Ectodermal cell (in vitro differentiated cells): ENCODE results near the gene AKT1.

Source experiments
- H3K27ac ChIP-seq: 2 replicates; pipeline ENCODE4 v1.7.0; 2013; ENCODE audit warnings: mild to moderate bottlenecking, low read depth, low read length; ENCODE audit not compliant: insufficient read depth, poor library complexity, severe bottlenecking
- H3K27me3 ChIP-seq: 2 replicates; pipeline ENCODE4 v1.7.0; 2013; ENCODE audit warnings: mild to moderate bottlenecking, low read length; ENCODE audit not compliant: insufficient read depth, control insufficient read depth, poor library complexity, severe bottlenecking
- H3K36me3 ChIP-seq: one replicate; pipeline ENCODE4 v1.7.0; 2013; ENCODE audit warnings: low read length; ENCODE audit not compliant: control insufficient read depth, insufficient read depth
- H3K4me1 ChIP-seq: one replicate; pipeline ENCODE4 v1.7.0; 2013; ENCODE audit warnings: low read length; ENCODE audit not compliant: control insufficient read depth, insufficient read depth
- H3K4me3 ChIP-seq: 2 replicates; pipeline ENCODE4 v1.7.0; 2013; ENCODE audit warnings: low read depth, low read length, control low read depth; ENCODE audit not compliant: insufficient read depth
- H3K9me3 ChIP-seq: 2 replicates; pipeline ENCODE4 v1.7.0; 2013; ENCODE audit warnings: mild to moderate bottlenecking, low read length, moderate library complexity; ENCODE audit not compliant: control insufficient read depth
- WGBS, 2 experiments: methylation state at CpG; one replicate each; pipeline ENCODE4 v1.1.7; 2013; ENCODE audit warnings: missing lambda C conversion rate in 2 of 2; 5-methylcytosine and 5-hydroxymethylcytosine counted together

AKT1 gene

GRCh38 chr14:104726600-104727451, 68.7 kb downstream of the AKT1 start:
- Histone ChIP-seq H3K4me3 (no peak overlapping the region), H3K9me3 (no peaks in the 10 kb centered on the region), H3K27ac (no peak overlapping the region), H3K4me1 (peaks cover 11% of the 10 kb centered on the region), H3K27me3 (no peaks in the 10 kb centered on the region), H3K36me3 (no peaks in the 10 kb centered on the region)
- 88 to 90% methylated on average over 21 of the region's 21 CpGs for WGBS, 2 experiments

- no peaks in the 10 kb centered on the region for H3K9me3 ChIP-seq
- no peak overlapping the region for H3K4me3 ChIP-seq
- no peaks in the 10 kb centered on the region for H3K36me3 ChIP-seq
- H3K27me3 ChIP-seq, result no peaks in the 10 kb centered on the region
- peaks cover 11% of the 10 kb centered on the region for H3K4me1 ChIP-seq
- WGBS, 2 experiments, result 83 to 84% methylated on average over 25 of the region's 25 CpGs
- no peak overlapping the region for H3K27ac ChIP-seq
These were observed 69.6 kb downstream of the AKT1 start for GRCh38 chr14:104725772-104726548.

- H3K27me3 ChIP-seq, result no peaks in the 10 kb centered on the region
- no peak overlapping the region for H3K27ac ChIP-seq
- H3K36me3 ChIP-seq, result no peaks in the 10 kb centered on the region
- peak overlapping the region; percentile 53 for H3K4me3 ChIP-seq
- peaks cover 11% of the 10 kb centered on the region for H3K4me1 ChIP-seq
- H3K9me3 ChIP-seq, result no peaks in the 10 kb centered on the region
- WGBS, 2 experiments, result 24 to 26% methylated on average over 24 of the region's 24 CpGs
These were observed 70.4 kb downstream of the AKT1 start for GRCh38 chr14:104724981-104725771.

DNA sequence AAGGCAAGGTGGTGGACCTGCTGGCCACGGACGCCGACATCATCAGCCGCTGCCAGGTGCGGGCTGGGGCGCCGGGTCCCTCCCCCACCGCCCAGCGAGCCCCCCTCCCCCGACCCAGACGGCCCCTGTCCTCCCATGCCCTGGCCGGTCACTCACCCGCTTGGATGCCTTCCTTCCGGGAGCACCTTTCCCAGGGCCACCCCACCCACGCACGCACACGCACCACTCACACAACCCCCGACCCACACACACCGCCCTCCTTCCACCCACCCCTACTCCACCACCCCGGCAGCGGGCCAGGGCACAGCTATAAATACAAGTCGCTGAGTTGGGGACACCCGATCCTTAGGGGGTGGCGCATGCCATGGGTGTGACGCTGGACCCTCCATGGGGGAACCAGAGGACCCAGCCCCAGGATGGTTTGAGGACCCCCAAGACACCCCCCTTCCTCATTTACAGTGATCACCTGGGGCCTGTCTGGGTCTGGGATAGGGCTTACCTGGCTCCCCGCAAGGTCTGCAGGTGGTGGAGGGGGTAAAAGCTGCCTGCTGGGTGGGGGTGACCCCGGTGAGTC, 71.1 kb downstream of the AKT1 start:
- H3K4me1 ChIP-seq, result peaks cover 11% of the 10 kb centered on the region
- no peak overlapping the region for H3K27ac ChIP-seq
- H3K27me3 ChIP-seq, result no peaks in the 10 kb centered on the region
- peak overlapping the region; percentile 53 for H3K4me3 ChIP-seq
- no peaks in the 10 kb centered on the region for H3K9me3 ChIP-seq
- WGBS, 2 experiments, result 10 to 11% methylated on average over 27 of the region's 27 CpGs
- H3K36me3 ChIP-seq, result no peaks in the 10 kb centered on the region

DNA sequence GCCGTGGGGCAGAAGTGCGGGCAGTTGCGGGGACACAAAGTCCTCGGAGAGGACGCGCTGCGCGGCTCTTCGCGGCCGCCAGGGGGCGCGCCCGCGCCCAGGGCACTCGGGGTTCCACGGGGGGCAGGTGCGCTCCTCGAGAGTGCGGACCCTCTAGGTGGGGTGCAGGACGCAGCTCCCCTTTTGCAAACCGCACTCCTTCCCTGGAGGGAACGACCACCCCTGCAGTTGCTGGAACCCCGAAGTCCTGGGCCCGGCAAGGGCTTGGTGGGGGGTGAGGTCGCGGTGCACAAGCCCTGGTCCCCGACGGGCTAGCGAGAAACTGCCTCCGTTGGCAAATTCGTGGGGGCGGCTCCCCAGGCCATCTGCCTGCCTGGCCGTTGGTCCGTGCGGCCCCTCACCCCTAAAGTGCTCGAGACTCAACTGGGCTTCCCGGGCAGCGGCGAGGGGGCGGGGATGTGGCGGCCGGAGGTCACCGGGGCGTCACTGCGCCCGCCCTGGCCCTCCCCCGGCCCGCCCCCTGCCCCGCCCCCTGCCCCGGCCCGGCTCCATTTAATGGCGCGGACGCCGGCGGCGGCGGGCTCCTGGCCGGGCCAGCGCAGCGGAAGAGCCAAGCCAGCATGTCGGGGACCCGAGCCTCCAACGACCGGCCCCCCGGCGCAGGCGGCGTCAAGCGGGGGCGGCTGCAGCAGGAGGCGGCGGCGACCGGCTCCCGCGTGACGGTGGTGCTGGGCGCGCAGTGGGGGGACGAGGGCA, 71.7 kb downstream of the AKT1 start, which contains the start of gene ADSS1:
Gene ADSS1, plus strand, starts transcription at position 579 of the 756 bp plus-strand sequence. Its CDS starts 42 bp downstream, at position 621.
- Histone ChIP-seq H3K4me3 (peak within 1 kb of the TSS; percentile 53), H3K27ac (no peak within 1 kb of the TSS), H3K27me3 (no peaks in the 10 kb centered on the region), H3K9me3 (no peaks in the 10 kb centered on the region), H3K36me3 (no peaks in the 10 kb centered on the region), H3K4me1 (peaks cover 11% of the 10 kb centered on the region)
- 2% methylated on average over 82 of the region's 82 CpGs for WGBS, 2 experiments

DNA sequence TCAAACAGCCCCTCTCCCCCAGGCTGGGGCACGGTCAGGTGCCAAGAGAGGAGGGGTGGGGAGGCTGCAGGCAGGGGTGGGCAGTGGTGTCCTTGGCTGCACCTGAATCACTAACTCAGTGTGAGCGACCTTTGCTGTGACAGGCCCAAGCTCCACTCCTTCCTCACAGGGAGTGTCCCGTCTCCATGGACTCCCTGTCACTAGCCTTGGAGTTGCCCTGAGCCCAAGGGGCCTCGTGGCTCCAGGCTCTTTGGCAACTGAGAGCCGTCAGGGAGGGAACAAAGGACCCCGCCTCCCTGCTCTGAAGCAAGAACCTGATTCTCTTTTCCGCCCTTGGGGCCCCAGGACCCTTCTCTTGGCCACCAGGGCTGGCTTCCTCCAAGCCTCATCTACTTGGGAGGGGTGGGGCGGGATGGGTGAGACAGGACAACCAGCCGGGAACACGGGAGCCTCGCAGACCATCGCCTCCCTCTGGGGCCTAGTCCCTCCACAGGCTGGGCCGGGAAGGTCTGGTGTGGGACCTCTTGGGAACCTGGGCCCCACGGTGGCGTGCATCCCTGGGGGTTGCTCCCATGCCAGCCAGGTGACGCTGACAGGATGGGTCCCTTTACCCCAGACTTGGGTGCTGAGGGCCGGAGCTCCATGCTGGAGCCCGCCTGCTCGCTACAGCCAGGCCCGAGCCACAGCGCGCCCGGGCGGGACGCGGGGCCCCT, 72.5 kb downstream of the AKT1 start:
- no peaks in the 10 kb centered on the region for H3K9me3 ChIP-seq
- no peaks in the 10 kb centered on the region for H3K27me3 ChIP-seq
- H3K27ac ChIP-seq, result no peak overlapping the region
- H3K36me3 ChIP-seq, result no peaks in the 10 kb centered on the region
- H3K4me3 ChIP-seq, result no peak overlapping the region
- WGBS, 2 experiments, result 53 to 54% methylated on average over 26 of the region's 26 CpGs
- H3K4me1 ChIP-seq, result peaks cover 11% of the 10 kb centered on the region

- Histone ChIP-seq H3K9me3 (no peaks in the 10 kb centered on the region), H3K4me1 (peaks cover 11% of the 10 kb centered on the region), H3K4me3 (no peak overlapping the region), H3K27ac (no peak overlapping the region), H3K36me3 (no peaks in the 10 kb centered on the region), H3K27me3 (no peaks in the 10 kb centered on the region)
- WGBS, 2 experiments, result 92 to 93% methylated on average over 18 of the region's 18 CpGs
These were observed 73.8 kb downstream of the AKT1 start for GRCh38 chr14:104721505-104722431.
